ENCODE data around the gene SRGAP1. TPM values are rescaled to one million over a fixed set of nuclear protein-coding genes. Genes with fewer than 3 reads are reported as not detected.

SRGAP1 gene
- total RNA-seq, 1 donor from 2014 or later, result 3.0 TPM

- no peaks in the 10 kb centered on the region for H3K79me2 ChIP-seq (ENCODE audit: low read depth)
- H2AFZ ChIP-seq (replicated peaks), result no peak overlapping the region
- TF ChIP-seq CTCF (IDR thresholded peaks at IDR 0.05) (no peak), EZH2phosphoT487 (IDR thresholded peaks at IDR 0.05) (no peak), EZH2 (IDR thresholded peaks at IDR 0.05) (no peak)
- Mint-ChIP-seq H3K9me3 (no peaks in the 10 kb centered on the region), H3K36me3 (peaks cover 22% of the 10 kb centered on the region), H3K4me1 (peaks cover 11% of the 10 kb centered on the region), H3K27ac (no peak overlapping the region), H3K27me3 (ENCODE audit: insufficient read depth, low read depth) (no peaks in the 10 kb centered on the region), H3K4me3 (no peak overlapping the region)
- no peak overlapping the region for H3K4me2 ChIP-seq
- H3K9ac ChIP-seq, result no peak overlapping the region
- H3K4me3 ChIP-seq, result no peak overlapping the region
- DNase-seq (ENCODE audit: low spot score), result peak; percentile 9
- H3K9me3 ChIP-seq (ENCODE audit: low read depth), result no peaks in the 10 kb centered on the region
- H3F3A ChIP-seq (ENCODE audit: low read depth), result no peaks in the 10 kb centered on the region
- H3K27me3 ChIP-seq, result no peaks in the 10 kb centered on the region
- no peaks in the 10 kb centered on the region for H3K4me1 ChIP-seq
- H4K20me1 ChIP-seq (ENCODE audit: low read depth), result no peaks in the 10 kb centered on the region
- H3K36me3 ChIP-seq, result no peaks in the 10 kb centered on the region
- H3K27ac ChIP-seq, result no peak overlapping the region
Measured at GRCh38 chr12:64145226-64145625, 300.7 kb downstream of the SRGAP1 start.

GRCh38 chr12:64147011-64147631, 302.6 kb downstream of the SRGAP1 start:
- no peaks in the 10 kb centered on the region for H3K27me3 ChIP-seq
- no peaks in the 10 kb centered on the region for H3K36me3 ChIP-seq
- no peaks in the 10 kb centered on the region for H3F3A ChIP-seq (ENCODE audit: low read depth)
- H3K79me2 ChIP-seq (ENCODE audit: low read depth), result no peaks in the 10 kb centered on the region
- no peak overlapping the region for H3K4me3 Mint-ChIP-seq
- H3K36me3 Mint-ChIP-seq, result peaks cover 23% of the 10 kb centered on the region
- H3K9me3 Mint-ChIP-seq, result no peaks in the 10 kb centered on the region
- H2AFZ ChIP-seq (replicated peaks), result no peak overlapping the region
- H3K27ac Mint-ChIP-seq, result no peak overlapping the region
- H3K27ac ChIP-seq, result no peak overlapping the region
- H3K27me3 Mint-ChIP-seq (ENCODE audit: insufficient read depth, low read depth), result no peaks in the 10 kb centered on the region
- no peaks in the 10 kb centered on the region for H3K9me3 ChIP-seq (ENCODE audit: low read depth)
- H3K4me2 ChIP-seq, result no peak overlapping the region
- peaks cover 11% of the 10 kb centered on the region for H3K4me1 Mint-ChIP-seq
- H3K4me3 ChIP-seq, result no peak overlapping the region
- H3K4me1 ChIP-seq, result no peaks in the 10 kb centered on the region
- no peaks in the 10 kb centered on the region for H4K20me1 ChIP-seq (ENCODE audit: low read depth)
- TF ChIP-seq EZH2 (IDR thresholded peaks at IDR 0.05) (no peak), EZH2phosphoT487 (IDR thresholded peaks at IDR 0.05) (no peak), CTCF (IDR thresholded peaks at IDR 0.05) (no peak)
- no peak overlapping the region for H3K9ac ChIP-seq
- no peak for DNase-seq (ENCODE audit: low spot score)

- no peak overlapping the region for H2AFZ ChIP-seq (replicated peaks)
- H4K20me1 ChIP-seq (ENCODE audit: low read depth), result no peaks in the 10 kb centered on the region
- H3K9me3 Mint-ChIP-seq, result no peaks in the 10 kb centered on the region
- H3K36me3 ChIP-seq, result no peaks in the 10 kb centered on the region
- no peaks in the 10 kb centered on the region for H3K9me3 ChIP-seq (ENCODE audit: low read depth)
- no peaks in the 10 kb centered on the region for H3K4me1 ChIP-seq
- no peak overlapping the region for H3K4me3 Mint-ChIP-seq
- H3K27ac ChIP-seq, result no peak overlapping the region
- peaks cover 15% of the 10 kb centered on the region for H3K36me3 Mint-ChIP-seq
- H3K79me2 ChIP-seq (ENCODE audit: low read depth), result no peaks in the 10 kb centered on the region
- no peak overlapping the region for H3K4me3 ChIP-seq
- H3F3A ChIP-seq (ENCODE audit: low read depth), result no peaks in the 10 kb centered on the region
- no peak overlapping the region for H3K9ac ChIP-seq
- TF ChIP-seq EZH2 (IDR thresholded peaks at IDR 0.05) (no peak), CTCF (IDR thresholded peaks at IDR 0.05) (no peak), EZH2phosphoT487 (IDR thresholded peaks at IDR 0.05) (no peak)
- no peaks in the 10 kb centered on the region for H3K27me3 ChIP-seq
- no peaks in the 10 kb centered on the region for H3K27me3 Mint-ChIP-seq (ENCODE audit: insufficient read depth, low read depth)
- peaks cover 15% of the 10 kb centered on the region for H3K4me1 Mint-ChIP-seq
- no peak overlapping the region for H3K4me2 ChIP-seq
- no peak overlapping the region for H3K27ac Mint-ChIP-seq
- no peak for DNase-seq (ENCODE audit: low spot score)
Measured at GRCh38 chr12:64147875-64148274, 303.4 kb downstream of the SRGAP1 start.
